ENCODE data around the gene LYSMD2. TPM values are rescaled to one million over a fixed set of nuclear protein-coding genes. Genes with fewer than 3 reads are reported as not detected.

LYSMD2 gene
- total RNA-seq, 3 donors from 2014 or later: 16.3 to 23.5 (median 22.4) TPM

- peak; percentile 56 to 62 for ATAC-seq
- peak overlapping the region; percentile 85 for H3K4me3 Mint-ChIP-seq
- peaks cover 67% of the 10 kb centered on the region for H3K4me1 Mint-ChIP-seq (ENCODE audit: low read depth)
- peak; percentile 44 for DNase-seq
- H3K36me3 Mint-ChIP-seq (ENCODE audit: insufficient read depth): peaks cover 9% of the 10 kb centered on the region
- H3K27me3 Mint-ChIP-seq (ENCODE audit: low read depth): no peaks in the 10 kb centered on the region
- no peaks in the 10 kb centered on the region for H3K9me3 Mint-ChIP-seq
These were observed 519 bp downstream of the LYSMD2 start for GRCh38 chr15:51736751-51737521.

DNA sequence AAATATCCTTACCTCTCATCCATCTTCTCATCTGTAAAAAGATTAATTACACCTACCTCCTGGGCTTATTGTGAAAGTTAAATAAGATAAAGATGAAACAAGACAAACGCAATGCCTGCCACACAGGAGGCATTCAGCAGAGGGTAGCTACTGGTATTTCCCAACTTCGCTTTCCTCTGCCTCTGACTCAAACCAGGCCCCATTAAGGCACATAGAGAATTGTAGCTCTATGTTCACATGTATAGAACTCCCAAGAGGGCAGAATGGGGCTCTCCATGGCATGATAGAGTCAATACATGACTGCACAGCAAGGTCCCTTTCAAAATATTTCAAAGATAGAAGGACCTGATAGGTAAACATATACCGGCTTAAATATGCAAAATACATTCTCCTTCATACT is 1.4 kb downstream of the LYSMD2 start:
- H3K36me3 Mint-ChIP-seq (ENCODE audit: insufficient read depth): peaks cover 9% of the 10 kb centered on the region
- no peak for DNase-seq
- peak; percentile 28 to 40 for ATAC-seq
- peaks cover 75% of the 10 kb centered on the region for H3K4me1 Mint-ChIP-seq (ENCODE audit: low read depth)
- H3K9me3 Mint-ChIP-seq: no peaks in the 10 kb centered on the region
- H3K4me3 Mint-ChIP-seq: peak overlapping the region; percentile 85
- no peaks in the 10 kb centered on the region for H3K27me3 Mint-ChIP-seq (ENCODE audit: low read depth)

DNA sequence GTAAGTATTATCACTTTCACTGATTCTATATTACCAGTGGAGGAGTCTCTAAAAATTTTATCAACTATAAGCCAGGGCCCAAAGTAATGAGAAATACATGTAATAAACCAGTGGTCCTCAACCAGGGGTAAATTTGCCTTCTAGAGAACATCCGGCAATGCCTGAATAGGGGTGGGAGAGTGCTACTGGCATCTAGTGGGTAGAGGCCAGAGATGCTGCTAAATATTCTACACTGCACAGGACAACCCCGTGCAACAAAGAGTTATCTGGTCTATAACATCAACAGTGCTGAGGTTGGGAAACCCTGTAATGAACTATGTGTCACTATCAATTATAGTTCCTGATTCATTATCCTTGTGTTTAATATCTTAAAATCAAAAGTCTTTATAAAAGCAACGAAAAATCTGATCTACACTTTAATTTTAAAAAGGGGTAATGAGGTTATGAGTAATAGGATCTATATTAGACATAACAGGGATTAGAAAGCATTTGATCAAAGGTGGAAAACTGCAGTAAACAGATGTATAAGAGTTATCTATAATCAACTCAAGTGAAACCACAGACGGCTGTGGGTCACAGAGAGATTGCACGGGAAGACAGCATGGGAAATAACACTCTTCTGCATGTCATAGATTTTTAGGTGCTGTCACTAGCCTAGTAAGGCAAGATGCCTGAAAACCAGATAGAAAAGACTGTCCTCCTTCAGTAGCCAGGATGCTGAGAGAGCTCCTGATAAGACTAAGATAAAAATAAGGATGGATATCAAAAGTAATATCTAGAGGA is 2.0 kb downstream of the LYSMD2 start:
- DNase-seq (peak; percentile 18), ATAC-seq (peak; percentile 16 to 32)
- Mint-ChIP-seq H3K4me3 (peak overlapping the region; percentile 85), H3K27me3 (ENCODE audit: low read depth) (no peaks in the 10 kb centered on the region), H3K4me1 (ENCODE audit: low read depth) (peaks cover 81% of the 10 kb centered on the region), H3K36me3 (ENCODE audit: insufficient read depth) (peaks cover 13% of the 10 kb centered on the region), H3K9me3 (no peaks in the 10 kb centered on the region)

GRCh38 chr15:51732646-51733045 is 4.8 kb downstream of the LYSMD2 start:
- ATAC-seq: no peak
- Mint-ChIP-seq H3K9me3 (no peaks in the 10 kb centered on the region), H3K4me3 (no peak overlapping the region), H3K36me3 (ENCODE audit: insufficient read depth) (peaks cover 14% of the 10 kb centered on the region), H3K4me1 (ENCODE audit: low read depth) (peaks cover 83% of the 10 kb centered on the region), H3K27me3 (ENCODE audit: low read depth) (no peaks in the 10 kb centered on the region)
- DNase-seq: no peak

DNA sequence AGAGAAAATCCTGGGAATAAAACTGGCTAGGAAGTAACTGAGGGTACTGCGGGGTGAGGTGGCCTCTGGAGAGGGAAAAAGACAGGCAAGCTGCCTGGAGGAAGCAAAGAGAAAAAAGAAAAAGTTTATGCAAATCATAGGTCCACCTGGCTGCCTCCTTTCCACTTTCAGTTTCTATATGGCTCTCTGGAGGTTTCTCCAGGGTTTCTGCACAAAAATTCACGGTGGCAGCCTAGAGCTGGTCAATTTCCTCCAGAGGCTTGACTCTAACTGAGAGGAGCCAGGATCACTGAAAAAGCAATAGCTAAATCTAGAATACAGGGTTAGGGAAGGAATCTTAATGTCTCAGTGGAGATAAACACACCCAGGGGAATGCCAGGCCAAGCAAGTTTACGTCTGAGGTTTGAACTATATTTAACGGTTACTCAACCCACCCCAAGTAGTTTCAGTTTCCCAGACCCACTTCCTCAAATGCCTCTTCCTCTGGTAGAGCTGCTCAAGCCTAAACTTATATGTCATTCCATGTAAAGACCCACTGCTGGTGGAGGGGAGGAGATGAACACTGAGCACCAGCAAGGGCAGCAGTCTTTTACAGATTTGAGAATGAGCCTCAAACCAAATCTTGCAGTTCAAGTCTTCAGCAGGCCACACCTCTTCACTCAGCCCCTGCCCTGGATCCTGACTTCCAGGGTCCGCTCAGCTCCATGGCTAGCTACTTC is 5.7 kb downstream of the LYSMD2 start:
- Mint-ChIP-seq H3K36me3 (ENCODE audit: insufficient read depth) (peaks cover 19% of the 10 kb centered on the region), H3K4me3 (peak overlapping the region; percentile 75), H3K27me3 (ENCODE audit: low read depth) (no peaks in the 10 kb centered on the region), H3K4me1 (ENCODE audit: low read depth) (peaks cover 91% of the 10 kb centered on the region), H3K9me3 (no peaks in the 10 kb centered on the region)
- ATAC-seq (peak; percentile 36 to 51), DNase-seq (no peak)

- no peak overlapping the region for H3K4me3 Mint-ChIP-seq
- no peaks in the 10 kb centered on the region for H3K9me3 Mint-ChIP-seq
- peak; percentile 36 to 56 for ATAC-seq
- H3K27me3 Mint-ChIP-seq (ENCODE audit: low read depth): no peaks in the 10 kb centered on the region
- H3K4me1 Mint-ChIP-seq (ENCODE audit: low read depth): peaks cover 71% of the 10 kb centered on the region
- H3K36me3 Mint-ChIP-seq (ENCODE audit: insufficient read depth): peaks cover 17% of the 10 kb centered on the region
- DNase-seq: peak; percentile 17
These were observed 10.1 kb downstream of the LYSMD2 start for GRCh38 chr15:51727141-51727897.

DNA sequence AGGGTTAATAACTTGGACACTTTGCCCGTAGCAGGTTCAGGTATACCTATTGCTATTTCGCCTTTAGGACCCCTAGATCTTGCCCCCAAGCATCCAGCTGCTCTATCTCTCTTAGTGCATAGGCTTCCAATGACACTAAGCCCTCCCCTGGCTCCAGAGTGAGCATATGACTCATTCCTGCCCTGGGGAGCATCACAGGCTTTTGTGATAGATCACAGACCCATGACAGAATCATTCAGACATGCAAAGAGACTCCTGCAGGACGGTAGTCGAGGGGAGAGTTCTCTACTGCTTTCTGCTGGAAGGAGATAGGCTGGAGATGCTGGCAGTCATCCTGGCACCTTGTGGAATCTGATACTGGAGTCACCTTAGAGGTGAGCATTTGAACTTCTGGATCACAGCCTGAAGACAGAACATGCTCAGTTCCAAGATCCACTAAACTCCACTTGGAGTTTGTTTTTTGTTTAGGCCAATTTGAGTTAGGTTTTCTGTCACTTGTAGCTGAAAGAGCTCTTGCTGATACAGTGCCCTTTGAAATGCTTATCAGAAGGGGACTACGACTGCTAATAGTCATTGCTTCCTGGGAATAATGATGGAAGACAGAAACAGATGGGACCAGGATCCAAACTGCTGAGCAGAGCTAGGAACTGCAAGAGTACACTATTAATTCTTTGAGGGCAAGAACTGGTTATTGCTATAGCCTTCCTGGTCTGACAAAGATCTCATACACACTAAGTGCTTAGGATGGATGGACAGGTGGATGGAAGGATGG is 11.0 kb downstream of the LYSMD2 start:
- no peak overlapping the region for H3K4me3 Mint-ChIP-seq
- H3K9me3 Mint-ChIP-seq: no peaks in the 10 kb centered on the region
- peaks cover 21% of the 10 kb centered on the region for H3K36me3 Mint-ChIP-seq (ENCODE audit: insufficient read depth)
- H3K27me3 Mint-ChIP-seq (ENCODE audit: low read depth): no peaks in the 10 kb centered on the region
- peak; percentile 50 for DNase-seq
- H3K4me1 Mint-ChIP-seq (ENCODE audit: low read depth): peaks cover 68% of the 10 kb centered on the region
- ATAC-seq: peak; percentile 95 to 96

- H3K9me3 Mint-ChIP-seq: no peaks in the 10 kb centered on the region
- H3K4me3 Mint-ChIP-seq: no peak overlapping the region
- H3K36me3 Mint-ChIP-seq (ENCODE audit: insufficient read depth): peaks cover 27% of the 10 kb centered on the region
- DNase-seq (no peak), ATAC-seq (no peak)
- H3K4me1 Mint-ChIP-seq (ENCODE audit: low read depth): peaks cover 55% of the 10 kb centered on the region
- H3K27me3 Mint-ChIP-seq (ENCODE audit: low read depth): no peaks in the 10 kb centered on the region
These were observed 12.8 kb downstream of the LYSMD2 start for GRCh38 chr15:51724673-51725072.

DNA sequence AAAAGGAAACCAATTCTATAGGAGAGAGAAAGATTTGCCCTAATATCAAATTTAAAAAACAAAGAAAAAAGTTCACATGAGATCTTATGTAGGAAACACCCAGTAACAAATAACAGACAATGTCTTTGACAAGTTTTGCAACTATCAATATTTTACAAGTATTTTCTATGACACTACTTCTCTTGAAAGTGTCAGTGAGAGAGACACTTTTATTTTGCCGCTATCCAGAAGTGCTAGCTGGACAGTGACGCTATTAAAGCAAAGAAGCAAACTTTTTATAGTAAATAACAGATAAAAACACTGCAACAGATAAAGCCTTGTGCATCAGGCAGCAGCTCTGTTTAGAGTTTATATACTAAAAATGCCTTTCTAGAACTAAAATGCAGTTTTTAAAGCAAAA is 13.3 kb downstream of the LYSMD2 start:
- DNase-seq (no peak), ATAC-seq (no peak)
- Mint-ChIP-seq H3K9me3 (no peaks in the 10 kb centered on the region), H3K4me3 (no peak overlapping the region), H3K36me3 (ENCODE audit: insufficient read depth) (peaks cover 27% of the 10 kb centered on the region), H3K4me1 (ENCODE audit: low read depth) (peaks cover 52% of the 10 kb centered on the region), H3K27me3 (ENCODE audit: low read depth) (no peaks in the 10 kb centered on the region)

GRCh38 chr15:51721199-51721960 is 16.1 kb downstream of the LYSMD2 start:
- Mint-ChIP-seq H3K36me3 (ENCODE audit: insufficient read depth) (peaks cover 19% of the 10 kb centered on the region), H3K9me3 (no peaks in the 10 kb centered on the region), H3K4me1 (ENCODE audit: low read depth) (peaks cover 30% of the 10 kb centered on the region), H3K4me3 (no peak overlapping the region), H3K27me3 (ENCODE audit: low read depth) (no peaks in the 10 kb centered on the region)
- ATAC-seq (peak in 1 of 2 donors; percentile 52), DNase-seq (no peak)

DNA sequence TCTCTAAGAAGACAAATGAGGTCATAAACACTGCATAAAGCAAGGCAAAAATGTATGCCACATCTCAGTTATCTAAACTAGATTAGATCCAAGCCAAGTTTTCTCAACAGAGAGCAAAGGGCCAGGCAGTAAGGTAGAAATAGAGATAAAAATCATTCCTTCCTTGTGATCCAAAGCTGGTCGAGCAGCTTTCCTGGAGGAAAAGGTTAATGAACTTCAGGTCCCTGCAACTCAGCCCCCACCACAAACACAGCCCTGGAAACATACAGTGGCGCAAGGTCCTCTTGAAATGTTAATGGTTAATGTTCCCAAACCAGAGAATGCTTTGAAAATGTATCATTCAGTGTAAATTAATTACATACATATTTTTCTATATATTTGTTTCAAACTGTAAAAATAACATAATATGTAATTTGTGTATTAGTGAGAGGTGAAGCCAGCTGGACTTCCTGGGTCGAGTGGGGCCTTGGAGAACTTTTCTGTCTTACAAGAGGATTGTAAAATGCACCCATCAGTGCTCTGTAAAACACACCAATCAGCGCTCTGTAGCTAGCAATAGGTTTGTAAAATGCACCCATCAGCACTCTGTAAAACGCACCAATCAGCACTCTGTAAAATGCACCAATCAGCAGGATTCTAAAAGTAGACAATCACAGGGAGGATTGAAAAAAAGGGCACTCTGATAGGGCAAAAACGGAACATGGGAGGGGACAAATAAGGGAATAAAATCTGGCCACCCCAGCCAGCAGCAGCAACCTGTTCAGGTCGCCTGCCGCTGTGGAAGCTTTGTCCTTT is 17.1 kb downstream of the LYSMD2 start:
- peaks cover 19% of the 10 kb centered on the region for H3K36me3 Mint-ChIP-seq (ENCODE audit: insufficient read depth)
- H3K27me3 Mint-ChIP-seq (ENCODE audit: low read depth): no peaks in the 10 kb centered on the region
- no peak for DNase-seq
- H3K4me3 Mint-ChIP-seq: no peak overlapping the region
- H3K9me3 Mint-ChIP-seq: no peaks in the 10 kb centered on the region
- no peak for ATAC-seq
- peaks cover 25% of the 10 kb centered on the region for H3K4me1 Mint-ChIP-seq (ENCODE audit: low read depth)

DNA sequence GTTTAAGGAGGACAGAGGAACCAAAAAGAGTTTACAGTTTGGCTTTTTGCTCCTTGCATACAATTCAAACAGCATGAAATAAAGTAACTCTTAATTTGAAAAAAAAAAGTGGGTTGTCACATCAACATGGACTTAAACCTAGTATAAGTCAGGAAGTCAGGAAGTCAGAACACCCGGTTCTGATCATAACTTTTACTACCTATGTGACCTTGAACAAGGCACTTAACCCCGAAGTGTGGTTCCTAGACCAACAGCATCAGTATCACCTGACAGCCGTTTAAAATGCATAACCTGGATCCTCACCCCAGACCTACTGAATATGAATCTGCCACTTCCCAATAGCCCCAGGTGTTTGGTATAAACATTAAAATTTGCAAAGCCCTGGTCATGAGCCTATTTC is 18.7 kb downstream of the LYSMD2 start:
- ATAC-seq (no peak), DNase-seq (no peak)
- H3K4me1 Mint-ChIP-seq (ENCODE audit: low read depth): peaks cover 12% of the 10 kb centered on the region
- peaks cover 15% of the 10 kb centered on the region for H3K36me3 Mint-ChIP-seq (ENCODE audit: insufficient read depth)
- H3K27me3 Mint-ChIP-seq (ENCODE audit: low read depth): no peaks in the 10 kb centered on the region
- no peaks in the 10 kb centered on the region for H3K9me3 Mint-ChIP-seq
- H3K4me3 Mint-ChIP-seq: no peak overlapping the region

Measured in activated T-cell treated with anti-CD3 and anti-CD28 coated beads, Interleukin-2, amount 50 U/mL, for 4 hours (primary cell).